ENCODE measurements around the gene ARGLU1.

The ARGLU1 gene

GRCh38 chr13:106587787-106588186 lies 19.9 kb upstream of the ARGLU1 start:
- DNase-seq (ENCODE audit: low read depth) = peak; percentile 61
- no peak overlapping the region for H3K4me3 ChIP-seq (ENCODE audit: low read length)
- no peak for TF ChIP-seq CTCF (IDR thresholded peaks at IDR 0.05; ENCODE audit: insufficient read depth, low read depth, low read length, missing control alignments)

GRCh38 chr13:106586648-106587166 lies 18.8 kb upstream of the ARGLU1 start:
- TF ChIP-seq CTCF (IDR thresholded peaks at IDR 0.05; ENCODE audit: insufficient read depth, low read depth, low read length, missing control alignments) = no peak
- H3K4me3 ChIP-seq (ENCODE audit: low read length) = no peak overlapping the region
- DNase-seq (ENCODE audit: low read depth) = peak; percentile 53

DNA sequence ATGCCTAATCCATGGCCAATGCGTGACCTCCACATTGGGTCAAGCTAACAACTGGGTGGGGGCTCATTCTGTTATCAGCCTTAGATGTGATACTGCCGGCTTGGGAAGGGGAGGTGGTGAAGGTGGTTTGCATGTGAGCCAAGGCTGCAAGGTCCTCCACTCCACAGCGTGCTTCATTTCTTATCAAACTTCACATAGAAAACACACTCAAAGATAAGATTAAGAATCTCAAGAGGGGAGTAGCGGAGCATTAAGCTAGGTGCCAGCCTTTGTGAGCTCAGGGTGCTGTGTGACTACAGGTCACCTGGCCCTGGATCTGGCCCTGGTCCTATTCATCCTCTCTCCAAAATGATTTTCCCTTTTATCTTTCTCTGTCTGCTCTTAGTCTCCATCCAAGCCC lies 13.3 kb upstream of the ARGLU1 start:
- TF ChIP-seq CTCF (IDR thresholded peaks at IDR 0.05; ENCODE audit: insufficient read depth, low read depth, low read length, missing control alignments) = no peak
- no peak for DNase-seq (ENCODE audit: low read depth)
- H3K4me3 ChIP-seq (ENCODE audit: low read length) = no peak overlapping the region

- no peak for TF ChIP-seq CTCF (IDR thresholded peaks at IDR 0.05; ENCODE audit: insufficient read depth, low read depth, low read length, missing control alignments)
- no peak overlapping the region for H3K4me3 ChIP-seq (ENCODE audit: low read length)
Observed at GRCh38 chr13:106575896-106576295, 8.0 kb upstream of the ARGLU1 start.

GRCh38 chr13:106573868-106574267 lies 5.9 kb upstream of the ARGLU1 start:
- no peak for TF ChIP-seq CTCF (IDR thresholded peaks at IDR 0.05; ENCODE audit: insufficient read depth, low read depth, low read length, missing control alignments)
- peak; percentile 47 for DNase-seq (ENCODE audit: low read depth)

More at GRCh38 chr13:106575896-106576295, 8.0 kb upstream of the ARGLU1 start:
- no peak for DNase-seq (ENCODE audit: low read depth)

GRCh38 chr13:106573284-106573846 lies 5.4 kb upstream of the ARGLU1 start:
- DNase-seq (ENCODE audit: low read depth) = no peak
- TF ChIP-seq CTCF (IDR thresholded peaks at IDR 0.05; ENCODE audit: insufficient read depth, low read depth, low read length, missing control alignments) = no peak
- H3K4me3 ChIP-seq (ENCODE audit: low read length) = no peak overlapping the region

More at GRCh38 chr13:106573868-106574267, 5.9 kb upstream of the ARGLU1 start:
- H3K4me3 ChIP-seq (ENCODE audit: low read length) = no peak overlapping the region

- peak; percentile 50 for DNase-seq (ENCODE audit: low read depth)
- no peak for TF ChIP-seq CTCF (IDR thresholded peaks at IDR 0.05; ENCODE audit: insufficient read depth, low read depth, low read length, missing control alignments)
- no peak overlapping the region for H3K4me3 ChIP-seq (ENCODE audit: low read length)
Observed at GRCh38 chr13:106570299-106570852, 2.4 kb upstream of the ARGLU1 start.
